NOMO-1 (cell line): ENCODE results near the gene TSPYL6.
A peak's percentile ranks its signal among the peaks of the same experiment; 100 is the strongest.
"Not testable (repeated sequence)": the region's sequence is repeated elsewhere in the genome, so short reads cannot be mapped to it uniquely, and the experiment has no call there.

ENCODE experiments used
- DNase-seq, 2 experiments: peaks; one replicate each; lab custom pipeline; 2025; ENCODE audit not compliant: unreplicated experiment in 2 of 2; lab: John Stamatoyannopoulos, UW

TSPYL6 gene

DNA sequence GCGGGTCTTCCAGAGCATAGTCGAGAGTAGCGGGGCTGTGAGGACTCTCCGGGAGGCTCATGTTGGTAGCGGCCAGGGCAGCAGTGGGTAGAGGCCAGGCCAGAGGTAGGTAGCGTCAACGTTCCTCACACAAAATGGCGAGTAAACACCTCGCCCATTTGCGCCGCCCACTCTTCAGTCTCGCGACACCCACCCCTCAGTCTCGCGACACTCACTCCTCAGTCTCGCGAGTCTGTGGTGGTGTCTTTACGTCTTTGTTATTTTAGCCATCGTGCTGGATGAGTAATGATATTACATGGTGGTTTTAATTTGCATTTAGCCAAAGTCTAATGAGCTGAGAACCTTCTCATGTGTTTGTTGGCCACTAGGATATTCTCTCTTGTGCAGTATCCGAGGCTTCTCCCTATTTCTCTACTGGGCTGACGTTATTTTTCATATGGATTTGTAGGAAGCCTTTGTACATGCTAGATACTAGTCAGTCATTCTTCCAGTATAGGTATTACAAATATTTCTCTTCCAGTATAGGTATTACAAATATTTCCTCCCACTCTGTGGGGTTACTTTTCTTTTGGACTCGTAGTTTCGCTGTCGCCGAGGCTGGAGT lies at the start of gene TSPYL6:
Gene TSPYL6 (minus strand): TSS at position 139 of the 604 bp plus-strand sequence. CDS start 78 bp downstream, at position 61.
- DNase-seq = no peak

DNA sequence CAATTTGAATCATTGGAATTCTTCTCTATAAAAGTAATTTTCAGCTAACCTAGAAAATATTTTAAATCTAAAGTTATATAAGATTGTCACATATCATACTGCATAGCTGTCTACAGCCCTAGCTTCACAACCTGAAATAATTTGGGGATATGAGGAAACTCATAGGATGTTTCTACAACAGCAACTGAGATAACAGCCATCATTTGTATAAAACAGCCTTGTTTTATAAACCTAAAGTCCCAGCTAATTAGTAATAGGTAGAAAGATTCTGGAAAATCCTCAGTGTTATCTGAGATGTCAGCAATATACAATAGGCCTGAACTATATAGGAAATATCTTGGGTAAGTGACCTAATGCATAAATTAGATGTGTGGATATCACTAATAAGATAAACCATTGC lies 47.6 kb upstream of the TSPYL6 start:
- DNase-seq = no peak

DNA sequence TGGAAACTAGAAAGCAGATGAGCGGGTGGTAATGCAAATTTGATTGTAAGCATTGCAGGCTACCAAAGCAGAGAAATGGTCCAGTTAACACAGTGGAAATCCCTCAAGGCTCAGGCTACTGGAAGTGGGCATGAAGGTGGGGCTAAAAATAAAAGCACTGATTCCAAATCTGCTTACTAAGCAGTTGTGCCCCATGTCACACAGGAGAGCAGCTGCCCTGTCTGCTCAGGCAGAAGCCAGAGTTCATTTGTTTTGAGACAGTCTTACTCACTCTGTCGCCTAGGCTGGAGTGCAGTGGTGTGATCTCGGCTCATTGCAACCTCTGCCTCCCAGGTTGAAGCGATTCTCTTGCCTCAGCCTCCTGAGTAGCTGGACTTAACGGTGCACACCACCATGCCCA lies 42.5 kb upstream of the TSPYL6 start:
- DNase-seq = no peak

DNA sequence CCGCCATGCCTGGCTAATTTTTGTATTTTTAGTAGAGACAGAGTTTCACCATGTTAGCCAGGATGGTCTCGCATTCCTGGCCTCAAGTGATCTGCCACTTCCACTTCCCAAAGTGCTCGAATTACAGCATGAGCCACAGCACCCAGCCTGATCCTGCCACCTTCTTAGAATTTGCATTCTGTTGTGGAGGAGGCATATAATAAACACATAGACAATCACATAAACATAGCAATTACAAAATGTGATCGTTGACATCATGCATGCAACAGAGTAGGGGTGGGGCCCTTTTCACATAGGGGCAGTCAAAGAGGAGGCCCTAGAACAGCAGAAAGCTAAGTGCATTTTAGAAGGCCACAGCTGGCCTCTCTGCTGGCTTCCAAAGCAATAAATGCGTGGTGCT lies 39.9 kb upstream of the TSPYL6 start:
- no peak for DNase-seq

DNA sequence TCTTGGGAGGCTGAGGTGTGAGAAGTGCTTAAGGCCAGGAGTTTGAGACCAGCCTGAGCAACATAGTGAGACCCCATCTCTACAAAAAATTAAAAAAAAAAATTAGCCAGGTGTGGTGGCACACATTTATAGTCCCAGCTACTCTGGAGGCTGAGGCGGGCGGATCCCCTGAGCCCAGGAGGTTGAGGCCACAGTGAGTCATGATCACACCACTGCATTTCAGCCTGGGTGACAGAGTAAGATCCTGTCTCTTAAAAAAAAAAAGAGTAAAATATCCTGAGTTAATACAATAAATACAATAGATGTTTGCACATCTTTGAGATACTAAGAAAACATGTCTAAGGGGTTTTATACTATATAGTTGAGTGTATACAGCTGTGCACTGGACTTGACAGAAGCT lies 38.6 kb upstream of the TSPYL6 start:
- DNase-seq = not testable (repeated sequence)

DNA sequence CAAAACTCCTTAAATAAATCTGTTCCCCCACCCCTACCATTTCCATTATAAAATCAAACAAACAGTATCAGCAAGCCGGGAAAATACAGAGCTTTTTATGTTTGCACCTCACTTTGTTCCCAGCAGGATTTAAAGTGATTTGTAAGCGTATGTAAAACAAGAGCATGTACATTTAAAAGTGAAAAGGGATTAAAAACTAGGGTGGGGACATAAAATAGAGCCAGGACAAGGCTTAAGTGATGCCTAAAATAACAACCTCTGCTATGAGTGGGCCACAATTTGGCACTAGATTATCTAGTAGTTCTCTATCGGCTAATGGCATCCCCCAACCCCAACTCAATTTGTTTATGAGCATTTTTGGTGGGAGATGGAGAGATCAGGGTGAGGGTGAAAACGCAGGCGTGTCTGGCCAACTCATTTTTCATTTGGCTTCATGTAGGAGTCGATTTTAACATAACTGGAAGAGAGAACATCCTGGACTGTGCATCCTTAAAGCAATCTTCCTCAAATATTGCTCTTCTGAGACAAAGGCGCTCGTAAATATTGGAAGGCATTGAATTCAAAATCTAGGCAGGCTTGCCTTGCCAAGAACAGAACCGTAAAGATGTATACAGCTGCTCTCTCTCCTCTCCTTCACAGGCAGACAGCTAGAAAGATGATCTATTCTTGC lies 34.5 kb upstream of the TSPYL6 start:
- no peak for DNase-seq

DNA sequence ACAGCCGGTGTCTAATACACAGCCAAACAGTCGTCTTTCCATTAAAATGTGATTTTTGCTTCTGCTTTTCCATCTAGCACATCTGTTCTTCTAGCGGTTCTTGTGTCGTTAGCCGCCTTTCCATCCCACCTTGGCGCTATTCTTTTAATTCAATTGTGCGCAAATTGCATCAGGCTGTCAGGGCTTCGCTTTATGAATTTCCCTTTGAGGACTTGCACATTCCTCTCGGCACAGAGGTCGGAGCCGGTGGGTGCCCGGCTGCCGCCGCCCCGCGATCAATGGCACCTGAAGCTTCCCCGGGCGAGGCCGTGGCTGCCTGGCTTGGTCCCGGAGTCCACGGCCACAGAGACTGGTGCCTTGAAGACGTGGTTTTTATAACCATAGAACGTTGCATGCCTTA lies 33.9 kb upstream of the TSPYL6 start:
- DNase-seq = no peak

DNA sequence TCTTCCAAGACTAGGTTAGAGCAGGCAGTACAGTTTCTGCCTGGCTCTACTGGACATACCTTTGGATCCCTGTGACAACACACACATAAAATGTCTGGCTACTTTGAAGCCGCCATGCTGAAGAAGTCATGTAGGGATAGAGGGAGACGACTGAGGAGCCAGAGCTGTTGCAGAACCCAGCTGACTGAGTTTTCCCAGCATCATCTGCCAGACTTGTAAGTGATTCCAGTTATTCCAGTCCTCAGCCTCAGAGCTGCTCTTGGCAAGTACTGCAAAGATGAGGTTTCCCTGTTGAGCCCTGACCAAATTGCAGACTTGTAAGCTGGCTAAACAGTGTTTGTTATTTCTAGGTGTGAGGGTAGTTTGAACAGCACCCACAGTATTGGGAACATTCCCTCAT lies 31.5 kb upstream of the TSPYL6 start:
- no peak for DNase-seq

DNA sequence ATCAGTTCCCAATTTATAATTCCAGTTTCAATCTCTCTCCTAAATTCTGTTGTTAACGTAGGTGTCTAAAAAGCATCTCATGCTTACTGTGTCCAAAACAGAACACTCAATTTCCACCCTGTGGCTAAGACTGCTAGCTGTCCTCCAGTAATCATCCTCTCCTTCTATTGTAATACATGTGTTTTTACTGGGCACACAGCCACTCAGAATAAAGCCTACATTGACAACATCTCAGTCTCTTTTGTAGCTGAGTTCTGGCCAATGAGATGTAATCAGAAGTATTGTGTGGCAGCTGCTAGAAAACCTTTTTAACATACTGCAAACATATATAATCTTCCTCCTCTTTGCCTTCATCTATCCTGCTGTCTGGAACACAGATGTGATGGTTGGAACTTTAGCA lies 29.4 kb upstream of the TSPYL6 start:
- no peak for DNase-seq

DNA sequence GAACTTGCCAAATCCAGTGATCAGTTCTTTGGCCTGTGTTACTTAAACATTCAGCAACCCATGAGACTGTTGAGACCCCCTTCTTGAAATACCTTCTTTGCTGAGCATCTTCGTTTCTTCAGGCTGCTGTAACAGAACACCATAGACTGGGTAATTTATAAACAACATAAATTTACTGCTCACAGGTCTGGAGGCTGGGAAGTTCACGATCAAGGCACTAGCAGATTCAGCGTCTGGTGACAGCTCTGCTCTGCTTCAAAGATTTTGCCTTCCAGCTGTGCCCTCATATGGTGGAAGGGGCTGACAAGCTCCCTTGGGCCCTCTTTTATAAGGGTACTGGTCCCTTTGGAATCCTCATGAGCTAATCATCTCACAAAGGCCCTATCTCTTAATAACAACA lies 28.8 kb upstream of the TSPYL6 start:
- no peak for DNase-seq

DNA sequence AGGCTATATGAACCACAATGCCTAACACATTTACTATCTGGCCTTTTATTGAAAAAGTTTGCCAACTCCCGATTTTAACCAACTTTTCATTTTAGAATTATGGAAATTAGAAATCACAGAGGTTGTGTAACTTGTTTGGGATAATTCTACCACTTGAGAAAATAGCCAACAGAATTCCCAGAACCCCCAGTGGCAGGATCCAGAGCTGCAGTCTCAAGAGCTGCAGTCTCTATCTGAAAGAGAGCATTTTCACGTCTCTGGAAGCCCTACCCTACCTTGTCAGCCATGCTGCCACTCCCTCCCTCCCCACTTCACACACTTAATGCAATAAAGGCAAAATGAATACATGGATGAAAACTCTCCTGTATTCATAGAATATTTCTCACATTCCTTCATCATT lies 23.4 kb upstream of the TSPYL6 start:
- no peak for DNase-seq

DNA sequence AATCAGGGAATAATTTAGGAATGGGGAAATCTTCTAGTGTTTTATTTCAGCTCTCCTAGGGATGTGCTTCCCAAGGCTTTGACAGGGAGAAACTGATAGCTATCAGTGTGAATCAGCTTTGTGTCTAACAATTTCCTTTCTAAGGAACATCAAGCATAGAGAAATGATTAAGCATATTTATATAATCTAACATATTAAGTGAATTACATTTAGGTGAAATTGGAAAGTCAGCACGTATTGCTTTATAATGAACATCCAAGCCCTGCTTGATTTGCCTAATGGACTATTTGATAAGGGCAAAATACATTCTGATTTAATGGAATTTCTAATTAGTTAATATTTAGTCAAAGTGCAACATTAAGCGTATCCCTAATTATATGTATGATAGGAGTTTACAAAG lies 19.5 kb upstream of the TSPYL6 start:
- no peak for DNase-seq

DNA sequence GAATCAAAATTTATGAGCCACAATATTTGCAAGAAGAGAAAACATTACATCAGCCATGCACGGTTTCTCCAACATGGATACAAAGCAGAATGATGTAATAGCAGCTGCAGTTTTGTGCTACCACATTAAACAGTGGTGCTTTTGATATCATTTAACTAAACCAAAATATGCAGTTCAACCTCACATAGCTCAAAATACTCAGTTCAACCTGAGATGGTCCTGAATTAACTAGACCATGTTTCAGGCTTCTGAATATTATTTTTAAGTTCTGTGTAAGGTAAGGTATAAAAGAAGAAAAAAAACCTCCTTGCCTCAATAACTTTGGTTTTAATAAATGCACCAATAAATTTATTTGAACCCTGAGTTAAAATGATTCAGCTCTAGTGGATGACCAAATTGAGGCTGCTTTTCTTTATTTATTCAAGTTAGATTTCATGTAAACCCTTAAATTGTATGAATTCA lies 18.8 kb upstream of the TSPYL6 start:
- DNase-seq = no peak

DNA sequence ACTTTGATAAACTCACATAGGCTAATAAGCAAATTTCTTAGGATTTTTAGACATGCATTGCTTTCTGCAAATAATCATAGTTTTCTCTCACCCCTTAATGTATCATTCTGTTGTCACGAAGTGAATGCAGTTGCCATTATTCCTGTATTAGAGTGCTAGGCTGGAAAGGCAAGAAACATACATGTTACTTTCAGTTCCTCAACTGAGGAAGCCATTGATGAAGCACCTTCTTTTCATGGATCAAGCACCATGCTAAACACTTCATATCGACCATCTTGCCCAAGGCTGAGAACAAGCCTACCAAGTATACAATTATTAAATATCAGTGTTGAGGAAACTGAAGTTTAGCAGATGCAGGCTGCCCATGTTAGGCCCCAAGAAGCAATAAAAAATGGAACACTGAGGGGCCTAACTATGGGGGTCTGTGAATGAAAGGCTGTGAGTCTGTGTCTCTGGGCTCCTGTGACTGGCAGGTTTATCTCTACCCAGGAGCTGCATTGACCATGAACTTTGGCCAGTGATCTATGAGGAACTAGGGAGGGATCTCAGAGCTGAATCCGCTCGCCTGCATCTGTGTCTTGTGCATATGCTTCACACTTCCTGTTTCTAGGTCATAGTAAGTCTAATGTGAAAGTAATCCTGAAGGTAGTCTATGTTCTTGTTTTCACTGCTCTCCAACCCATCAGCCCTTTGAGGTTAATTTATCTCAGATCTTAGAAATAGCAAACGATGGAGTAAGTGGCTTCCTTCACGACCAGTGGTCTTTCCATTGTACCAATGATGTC lies 16.0 kb upstream of the TSPYL6 start:
- DNase-seq = peak in 1 of 2 experiments; percentile 32

DNA sequence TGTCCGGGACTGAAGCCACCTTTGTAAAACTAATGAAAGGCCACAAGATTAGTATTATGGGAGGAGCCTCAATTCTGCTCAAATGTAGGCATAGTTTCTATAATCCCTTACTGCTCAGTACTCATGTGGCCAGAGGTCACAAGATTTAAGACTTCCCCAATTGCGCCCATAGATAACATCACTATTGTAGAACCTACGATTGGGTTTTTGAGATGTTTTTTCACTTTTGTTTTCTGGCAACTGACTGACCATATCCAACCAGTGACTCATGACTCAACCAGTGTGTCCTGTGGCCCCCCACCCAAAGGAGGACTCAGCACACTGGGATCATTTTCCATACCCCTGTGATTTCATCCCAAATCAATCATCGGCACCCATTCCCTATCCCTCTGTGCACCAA lies 15.2 kb upstream of the TSPYL6 start:
- no peak for DNase-seq

DNA sequence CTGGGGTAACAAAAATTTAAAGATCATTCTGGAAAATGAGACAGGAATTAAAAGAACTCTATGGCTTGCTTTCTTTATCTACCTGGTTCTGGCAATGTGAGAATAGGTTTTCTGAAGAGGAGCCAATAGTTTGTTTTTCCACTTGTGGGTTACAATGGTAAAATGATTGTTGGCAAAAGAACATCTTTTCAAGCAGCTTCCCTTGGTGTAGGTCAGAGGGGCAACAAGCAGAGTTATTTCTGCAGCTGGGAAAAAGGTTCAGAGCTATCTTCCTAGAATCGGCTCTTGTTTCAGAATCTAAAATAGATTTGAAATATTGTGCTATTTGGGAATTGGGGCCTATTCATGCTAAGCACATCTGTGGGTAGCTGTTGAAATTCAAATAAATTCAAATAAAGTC lies 11.5 kb upstream of the TSPYL6 start:
- no peak for DNase-seq

DNA sequence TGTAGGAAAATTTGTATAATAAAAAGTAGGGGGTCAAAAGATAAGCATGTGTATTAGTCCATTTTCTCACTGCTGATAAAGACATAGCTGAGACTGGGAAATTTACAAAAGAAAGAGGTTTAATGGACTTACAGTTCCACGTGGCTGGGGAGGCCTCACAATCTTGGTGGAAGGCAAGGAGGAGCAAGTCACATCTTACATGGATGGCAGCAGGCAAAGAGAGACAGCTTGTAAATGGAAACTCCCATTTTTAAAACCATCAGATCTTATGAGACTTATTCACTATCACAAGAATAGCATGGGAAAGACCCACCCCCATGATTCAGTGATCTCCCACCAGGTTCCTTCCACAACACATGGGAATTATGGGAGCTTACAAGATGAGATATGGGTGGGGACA lies 9.1 kb upstream of the TSPYL6 start:
- not testable (repeated sequence) for DNase-seq

DNA sequence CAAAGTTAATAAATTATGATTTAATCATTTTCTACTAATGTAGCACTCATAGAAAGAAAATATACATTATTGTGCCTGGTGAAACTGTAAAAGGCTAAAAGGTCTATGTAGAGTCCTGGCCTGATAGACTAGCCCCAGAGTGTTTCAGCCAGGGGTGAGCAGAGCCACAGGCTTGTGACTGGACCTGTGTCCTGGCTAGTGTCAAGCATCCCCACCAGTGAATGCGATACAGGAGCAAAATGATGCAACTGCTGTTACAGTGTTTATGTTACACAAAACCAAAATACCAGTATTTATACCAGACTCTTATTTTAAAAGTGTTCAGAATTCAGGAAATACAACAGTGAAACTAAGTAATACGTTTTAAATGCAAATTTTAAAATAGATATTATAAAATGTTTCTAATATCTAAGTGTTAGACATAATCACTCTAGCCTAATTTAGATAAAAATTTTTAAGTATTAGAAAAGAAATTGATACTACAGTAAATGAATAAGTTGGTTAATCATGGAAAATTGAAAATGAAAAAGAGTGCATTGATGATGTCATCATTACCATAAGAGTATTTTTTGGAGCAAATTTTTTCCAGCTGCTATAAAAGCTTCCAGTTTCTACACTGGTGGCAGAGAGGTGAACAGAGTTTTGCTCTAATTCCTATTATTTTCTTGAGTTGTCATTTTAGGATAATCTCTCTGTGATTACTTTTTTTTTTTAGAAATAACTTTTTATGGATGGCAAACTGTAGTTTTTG lies 6.2 kb upstream of the TSPYL6 start:
- DNase-seq = no peak

DNA sequence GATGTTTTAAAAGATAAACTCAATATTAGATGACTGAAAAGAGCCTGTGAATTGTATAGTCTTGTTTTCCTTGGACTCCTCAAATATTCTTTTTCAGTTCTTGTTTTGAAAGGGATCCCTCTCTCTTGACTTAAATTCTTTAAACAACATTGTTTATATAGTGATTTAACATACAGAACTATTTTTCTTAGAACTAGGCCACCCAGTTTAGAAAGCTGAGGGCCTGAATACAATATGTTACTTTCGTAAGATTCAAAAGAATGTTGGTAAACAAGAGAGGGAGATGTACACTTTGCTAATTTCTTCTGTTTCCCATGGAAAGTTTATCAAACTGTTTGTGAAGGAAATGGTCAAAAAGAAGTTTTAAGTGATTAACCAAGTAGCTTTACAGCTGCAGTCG lies 5.5 kb upstream of the TSPYL6 start:
- DNase-seq = no peak

DNA sequence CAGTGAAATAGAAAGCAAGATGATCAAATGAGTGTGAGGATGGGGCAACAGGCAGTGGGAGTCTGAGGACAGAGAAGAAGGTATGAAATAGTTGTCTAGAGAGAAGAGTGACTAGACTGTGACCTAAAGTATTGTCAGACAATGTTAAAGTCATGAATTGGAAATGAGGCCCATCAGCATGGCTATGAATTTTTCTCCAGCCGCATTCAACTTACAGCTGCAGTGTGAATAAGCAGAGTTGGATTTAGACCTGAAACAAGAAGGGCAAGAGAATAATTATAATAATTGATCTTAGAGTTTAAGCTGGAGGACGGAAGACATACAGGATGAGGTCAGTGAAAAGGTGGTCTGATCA lies 4.2 kb upstream of the TSPYL6 start:
- no peak for DNase-seq
